Superior temporal gyrus (tissue), 1 donor: ENCODE measurements around the gene PCCB.
"Not testable (repeated sequence)": the region's sequence is repeated elsewhere in the genome, so short reads cannot be mapped to it uniquely, and the experiment has no call there.

Experiments
- DNase-seq: peaks from one replicate; pipeline ENCODE4 v3.0.0-alpha.2; 2016; ENCODE audit errors: extremely low spot score

Gene PCCB

DNA sequence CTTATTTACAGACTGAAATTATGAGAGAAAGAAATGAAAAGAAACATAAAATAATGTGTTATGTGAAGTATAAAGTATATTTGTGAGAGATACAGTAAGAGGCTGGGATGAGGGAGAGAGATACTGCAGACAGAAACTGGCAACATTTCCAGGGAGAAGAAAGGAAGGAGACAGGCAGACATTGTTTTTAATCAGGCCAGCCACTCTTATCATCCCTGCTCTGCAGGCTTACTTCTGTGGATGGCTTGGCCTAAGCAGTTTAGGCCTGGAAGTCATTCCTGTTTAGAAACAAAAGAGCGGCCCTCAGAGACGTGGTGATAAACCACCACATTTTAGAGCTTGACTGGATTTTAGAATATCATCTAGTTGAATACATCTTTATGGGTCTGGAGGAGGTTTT, 12.4 kb downstream of the PCCB start:
- DNase-seq = peak; percentile 44

GRCh38 chr3:136263251-136263650, 13.1 kb downstream of the PCCB start:
- no peak for DNase-seq

DNA sequence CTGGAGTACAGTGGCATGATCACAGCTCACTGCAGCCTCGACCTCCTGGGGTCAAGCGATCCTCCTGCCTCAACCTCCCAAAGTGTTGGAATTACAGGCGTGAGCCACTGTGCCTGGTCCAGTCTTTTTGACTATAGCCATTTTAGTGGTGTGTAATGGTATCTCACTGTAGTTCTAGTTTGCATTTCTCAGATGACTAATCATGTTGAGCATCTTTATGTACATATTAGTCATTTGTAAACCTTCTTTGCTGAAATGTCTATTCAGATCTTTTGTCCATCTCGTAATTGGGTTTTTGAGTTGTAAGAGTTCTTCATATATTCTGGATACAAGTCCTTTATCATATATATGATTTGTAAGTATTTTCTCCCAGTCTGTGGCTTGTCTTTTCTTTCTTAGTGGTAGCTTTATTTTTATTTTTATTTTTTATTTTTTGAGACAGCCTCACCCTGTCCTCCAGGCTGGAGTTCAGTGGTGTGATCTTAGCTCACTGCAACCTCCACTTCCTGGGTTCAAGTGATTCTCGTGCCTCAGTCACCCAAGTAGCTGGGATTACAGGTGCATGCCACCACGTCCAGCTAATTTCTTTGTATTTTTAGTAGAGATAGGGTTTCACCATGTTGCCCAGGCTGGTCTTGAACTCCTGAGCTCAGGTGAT, 16.5 kb downstream of the PCCB start:
- DNase-seq = not testable (repeated sequence)

GRCh38 chr3:136267235-136267634, 17.1 kb downstream of the PCCB start:
- no peak for DNase-seq

- DNase-seq = no peak
These were observed 20.0 kb downstream of the PCCB start for GRCh38 chr3:136270179-136270578.

DNA sequence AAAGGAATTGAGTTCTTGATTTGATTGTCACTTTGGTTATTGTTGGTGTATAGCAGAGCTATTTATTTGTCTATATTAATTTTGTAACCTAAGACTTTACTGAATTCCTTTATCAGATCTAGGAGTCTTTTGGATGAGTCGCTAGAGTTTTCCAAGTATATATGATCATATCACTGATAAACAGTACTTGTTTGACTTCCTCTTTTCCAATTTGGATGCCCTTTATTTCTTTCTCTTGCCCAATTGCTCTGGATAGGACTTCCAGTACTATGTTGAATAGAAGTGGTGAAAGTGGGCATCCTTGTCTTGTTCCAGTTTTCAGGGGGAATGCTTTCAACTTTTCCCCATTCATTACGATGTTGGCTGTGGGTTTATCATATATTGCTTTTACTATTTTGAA, 21.5 kb downstream of the PCCB start:
- DNase-seq = not testable (repeated sequence)

DNA sequence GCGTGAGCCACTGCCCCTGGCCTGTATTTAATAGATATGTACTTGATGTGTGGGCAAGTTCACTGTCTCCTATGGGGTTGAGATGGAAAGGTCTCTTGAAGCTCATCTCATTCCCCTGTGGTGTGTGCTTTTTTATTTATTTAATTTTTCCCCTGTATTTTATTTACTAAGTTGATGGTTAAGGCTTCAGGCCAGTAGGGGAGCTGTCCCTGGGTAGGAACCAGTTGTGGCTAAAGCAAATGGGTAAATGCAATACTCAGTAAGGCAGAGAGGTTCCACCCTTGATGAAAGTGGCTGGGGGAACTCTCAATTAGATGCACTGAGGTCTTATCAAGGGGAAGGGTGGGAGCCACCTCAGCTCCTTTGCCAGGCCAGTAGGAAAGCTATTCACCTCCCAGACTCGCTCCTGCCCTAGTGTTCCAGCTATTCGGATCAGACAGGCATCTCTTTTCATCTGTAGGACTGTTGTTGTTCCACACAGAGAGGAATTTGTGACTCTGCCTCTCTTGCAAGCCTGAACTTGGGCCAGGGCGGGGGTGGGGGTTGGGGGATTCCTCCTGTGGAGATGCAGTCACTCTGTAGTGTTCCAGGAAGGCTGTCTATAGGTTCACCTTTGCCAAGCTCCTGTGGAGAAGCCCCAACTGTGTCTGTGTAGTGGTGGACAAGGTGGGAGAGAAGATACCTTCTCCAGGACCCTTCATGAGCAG, 26.1 kb downstream of the PCCB start:
- no peak for DNase-seq

- no peak for DNase-seq
These were observed 27.0 kb downstream of the PCCB start for GRCh38 chr3:136277115-136277514.

DNA sequence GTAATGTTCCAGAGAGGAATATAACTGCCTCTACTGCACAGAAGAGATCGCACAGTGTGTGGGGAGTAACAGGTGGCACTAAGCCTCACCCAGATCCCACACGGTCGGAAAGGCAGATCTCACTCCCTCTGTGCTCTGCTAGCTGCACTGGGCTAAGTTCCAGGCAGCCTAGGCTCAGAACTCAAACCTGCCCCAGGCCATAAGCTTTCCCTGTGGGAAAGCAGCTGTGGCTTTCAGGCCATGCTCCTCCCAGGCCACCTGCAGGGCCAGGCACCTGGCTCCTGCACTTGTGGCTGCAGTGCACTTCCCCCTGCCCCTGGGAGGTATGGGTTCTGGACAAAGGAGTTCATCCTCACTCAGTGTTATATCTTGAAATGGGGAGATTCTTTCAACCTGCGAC, 27.5 kb downstream of the PCCB start:
- no peak for DNase-seq

- DNase-seq = no peak
These were observed 29.0 kb downstream of the PCCB start for GRCh38 chr3:136279092-136279491.

- DNase-seq = no peak
These were observed 30.8 kb downstream of the PCCB start for GRCh38 chr3:136280961-136281360.

DNA sequence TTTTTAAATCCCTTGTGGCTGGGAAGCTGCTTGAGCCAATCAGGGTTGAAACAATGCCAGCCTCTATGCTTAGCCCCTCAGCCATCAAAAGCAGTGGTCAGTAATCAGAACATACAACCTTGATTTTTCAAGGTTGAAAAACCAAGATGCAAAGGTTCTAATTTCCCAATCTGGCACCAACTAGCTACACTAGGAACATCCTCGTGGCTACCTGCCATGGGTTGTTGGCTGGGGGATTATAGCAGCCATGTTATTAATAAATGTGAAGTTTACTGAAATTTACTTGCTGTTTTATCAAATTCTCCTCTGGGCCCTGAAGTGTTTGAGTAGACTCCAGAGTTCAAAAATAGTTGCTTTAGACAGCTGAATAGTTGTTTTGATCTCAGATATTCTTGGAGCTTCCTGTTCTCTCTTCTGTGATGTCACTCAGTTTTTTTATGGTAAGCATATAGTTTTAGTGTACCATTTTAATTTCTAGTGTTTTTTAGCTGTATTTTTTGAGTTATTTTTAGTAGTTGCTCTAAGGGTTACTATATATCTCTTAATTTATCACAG, 31.9 kb downstream of the PCCB start:
- DNase-seq = no peak

- no peak for DNase-seq
These were observed 33.5 kb downstream of the PCCB start for GRCh38 chr3:136283627-136284026.

DNA sequence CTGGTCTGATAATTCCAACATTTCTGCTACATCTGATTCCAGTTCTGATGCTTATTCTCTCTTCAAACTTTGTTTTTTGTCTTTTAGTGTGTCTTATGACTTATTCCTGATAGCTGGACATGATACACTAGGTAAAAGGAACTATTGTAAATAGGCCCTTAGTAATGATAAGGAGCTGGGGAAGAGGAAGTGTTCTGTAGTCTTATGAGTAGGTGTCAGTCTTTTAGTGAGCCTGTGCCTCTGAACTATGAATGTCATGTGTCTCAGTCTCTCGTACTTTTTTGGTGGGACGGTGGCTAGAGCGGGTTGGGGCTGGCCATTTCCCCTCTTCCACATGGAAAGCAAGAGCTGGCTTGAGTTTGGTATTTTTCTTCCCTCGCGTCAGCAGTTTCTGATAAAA, 41.2 kb downstream of the PCCB start:
- DNase-seq = no peak

- no peak for DNase-seq
These were observed 42.4 kb downstream of the PCCB start for GRCh38 chr3:136292500-136292899.

- DNase-seq = no peak
These were observed 43.1 kb downstream of the PCCB start for GRCh38 chr3:136293279-136293678.

DNA sequence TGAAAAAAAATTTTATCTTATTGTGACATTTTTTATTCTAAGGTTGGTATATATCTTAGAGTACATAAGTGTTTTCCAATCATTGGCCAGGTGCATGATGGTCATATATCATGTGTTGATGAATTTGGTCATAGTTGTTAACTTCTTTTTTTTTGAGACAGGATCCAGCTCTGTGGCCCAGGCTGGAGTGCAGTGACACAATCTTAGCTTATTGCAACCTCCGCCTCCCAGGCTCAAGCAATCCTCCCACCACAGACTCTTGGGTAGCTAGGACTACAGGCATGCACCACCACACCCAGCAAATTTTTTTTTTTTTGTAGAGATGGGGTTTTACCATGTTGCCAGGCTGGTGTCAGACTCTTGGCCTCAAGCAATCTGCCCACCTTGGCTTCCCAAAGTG, 44.0 kb downstream of the PCCB start:
- DNase-seq = no peak

GRCh38 chr3:136296960-136297359, 46.8 kb downstream of the PCCB start:
- no peak for DNase-seq

- no peak for DNase-seq
These were observed 47.7 kb downstream of the PCCB start for GRCh38 chr3:136297826-136298225.

GRCh38 chr3:136300444-136300843, 50.3 kb downstream of the PCCB start:
- no peak for DNase-seq

DNA sequence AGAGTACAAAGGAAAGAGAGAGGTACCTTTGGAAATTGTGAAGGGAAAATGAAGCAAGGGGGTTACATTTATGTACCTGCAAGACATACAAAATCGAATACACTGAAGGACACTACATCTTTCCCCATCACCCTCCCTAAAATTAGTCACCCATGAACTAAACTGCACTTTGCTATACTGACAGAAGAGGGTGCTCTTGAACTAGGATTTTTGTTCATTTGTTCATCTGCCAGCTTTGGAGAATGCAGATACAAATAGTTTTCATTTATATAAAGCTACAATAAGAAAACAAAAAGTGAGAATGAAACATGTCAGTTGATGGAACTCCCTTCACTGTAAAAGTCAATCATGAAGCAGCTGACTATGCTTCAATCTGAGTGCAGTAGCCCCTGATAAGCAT, 55.7 kb downstream of the PCCB start:
- no peak for DNase-seq

GRCh38 chr3:136311261-136311660, 61.1 kb downstream of the PCCB start:
- DNase-seq = no peak

GRCh38 chr3:136311968-136312367, 61.8 kb downstream of the PCCB start:
- DNase-seq = peak; percentile 33
